H9 (cell line): ENCODE data around the gene FUT4. TPM values are rescaled to one million over a fixed set of nuclear protein-coding genes. Genes with fewer than 3 reads are reported as not detected.

Experiments
- DNase-seq: peaks from one replicate; pipeline ENCODE4 v3.0.0-alpha.2; 2017
- H2AFZ ChIP-seq: one replicate; pipeline ENCODE4 v1.6.1; 2013; ENCODE audit warnings: mild to moderate bottlenecking, low read length, control low read depth, moderate library complexity
- H2AK5ac ChIP-seq: 2 replicates; pipeline ENCODE4 v1.6.1; 2013; ENCODE audit warnings: low read length, control low read depth, mixed read lengths; ENCODE audit not compliant: insufficient read length
- H2BK120ac ChIP-seq: one replicate; pipeline ENCODE4 v1.6.1; 2013; ENCODE audit warnings: low read depth, mild to moderate bottlenecking, low read length, control low read depth, inconsistent platforms; ENCODE audit not compliant: poor library complexity, severe bottlenecking
- H2BK12ac ChIP-seq: 2 replicates; pipeline ENCODE4 v1.6.1; 2013; ENCODE audit warnings: low read length, control low read depth, mixed read lengths, low read depth; ENCODE audit not compliant: insufficient read length
- H2BK15ac ChIP-seq: 2 replicates; pipeline ENCODE4 v1.6.1; 2013; ENCODE audit warnings: low read depth, low read length, control low read depth
- H2BK20ac ChIP-seq: one replicate; pipeline ENCODE4 v1.6.1; 2013; ENCODE audit warnings: low read depth, mild to moderate bottlenecking, low read length, control low read depth, inconsistent platforms; ENCODE audit not compliant: poor library complexity, severe bottlenecking
- H2BK5ac ChIP-seq: 2 replicates; pipeline ENCODE4 v1.6.1; 2013; ENCODE audit warnings: low read length, control low read depth, mixed read lengths; ENCODE audit not compliant: insufficient read length
- H3K14ac ChIP-seq: 2 replicates; pipeline ENCODE4 v1.6.1; 2013; ENCODE audit warnings: low read length, control low read depth; ENCODE audit not compliant: insufficient read depth
- H3K18ac ChIP-seq: 2 replicates; pipeline ENCODE4 v1.6.1; 2013; ENCODE audit warnings: low read depth, mild to moderate bottlenecking, mixed read lengths, low read length, control low read depth; ENCODE audit not compliant: insufficient read length
- H3K23ac ChIP-seq: 2 replicates; pipeline ENCODE4 v1.6.1; 2013; ENCODE audit warnings: low read length, control low read depth, mixed read lengths, low read depth; ENCODE audit not compliant: insufficient read length
- H3K23me2 ChIP-seq: 2 replicates; pipeline ENCODE4 v1.6.1; 2013; ENCODE audit warnings: low read depth, mild to moderate bottlenecking, mixed read lengths, low read length, control low read depth; ENCODE audit not compliant: insufficient read length, poor library complexity, severe bottlenecking
- H3K27ac ChIP-seq: 2 replicates; pipeline ENCODE4 v1.5.1; 2013; ENCODE audit warnings: low read length, control low read depth, mixed read lengths, low read depth; ENCODE audit not compliant: insufficient read length
- H3K27me3 ChIP-seq: 2 replicates; pipeline ENCODE4 v1.6.1; 2013; ENCODE audit warnings: low read length, control low read depth, inconsistent platforms; ENCODE audit not compliant: insufficient read depth
- H3K4ac ChIP-seq: 2 replicates; pipeline ENCODE4 v1.6.1; 2013; ENCODE audit warnings: low read depth, mild to moderate bottlenecking, control low read depth, inconsistent platforms, low read length, moderate library complexity
- H3K4me1 ChIP-seq: 2 replicates; pipeline ENCODE4 v1.6.1; 2013; ENCODE audit warnings: low read length, control low read depth, inconsistent platforms; ENCODE audit not compliant: insufficient read depth
- H3K4me2 ChIP-seq: 2 replicates; pipeline ENCODE4 v1.6.1; 2013; ENCODE audit warnings: low read length, control low read depth, mixed read lengths; ENCODE audit not compliant: insufficient read length, insufficient read depth
- H3K56ac ChIP-seq: 2 replicates; pipeline ENCODE4 v1.6.1; 2013; ENCODE audit warnings: low read depth, mild to moderate bottlenecking, mixed read lengths, low read length, control low read depth; ENCODE audit not compliant: insufficient read length
- H3K79me1 ChIP-seq: 2 replicates; pipeline ENCODE4 v1.6.1; 2013; ENCODE audit warnings: low read depth, mild to moderate bottlenecking, moderate library complexity, low read length, control low read depth, inconsistent platforms; ENCODE audit not compliant: insufficient read depth, poor library complexity, severe bottlenecking
- H3K79me2 ChIP-seq: 2 replicates; pipeline ENCODE4 v1.6.1; 2013; ENCODE audit warnings: low read length, control low read depth, inconsistent platforms; ENCODE audit not compliant: insufficient read depth
- H3K9ac ChIP-seq: 2 replicates; pipeline ENCODE4 v1.6.1; 2013; ENCODE audit warnings: low read length, control low read depth, mixed read lengths; ENCODE audit not compliant: insufficient read length; ENCODE audit errors: extremely low read depth
- H3K9me3 ChIP-seq: one replicate; pipeline ENCODE4 v1.6.1; 2013; ENCODE audit warnings: low read depth, low read length, inconsistent platforms; ENCODE audit not compliant: control insufficient read depth
- H3T11ph ChIP-seq: one replicate; pipeline ENCODE4 v1.6.1; 2013; ENCODE audit warnings: mild to moderate bottlenecking, low read length, control low read depth, inconsistent platforms
- H4K20me1 ChIP-seq: one replicate; pipeline ENCODE4 v1.6.1; 2013; ENCODE audit not compliant: control insufficient read depth, insufficient read length, insufficient read depth
- H4K5ac ChIP-seq: 2 replicates; pipeline ENCODE4 v1.6.1; 2013; ENCODE audit warnings: low read depth, mild to moderate bottlenecking, mixed read lengths, low read length, control low read depth; ENCODE audit not compliant: insufficient read length
- H4K8ac ChIP-seq: replicated peaks from 2 replicates; pipeline ENCODE4 v1.6.1; 2013; ENCODE audit warnings: low read length, control low read depth, mixed read lengths, low read depth; ENCODE audit not compliant: insufficient read length
- H4K91ac ChIP-seq: 2 replicates; pipeline ENCODE4 v1.6.1; 2013; ENCODE audit warnings: low read depth, mild to moderate bottlenecking, moderate library complexity, mixed read lengths, low read length, control low read depth; ENCODE audit not compliant: insufficient read length
- H3K27ac Mint-ChIP-seq, 3 experiments: 2 replicates in 2 of 3; 3 replicates in 1 of 3; pipeline ENCODE4 v1.8.0; 2020 to 2021; ENCODE audit warnings: mixed read lengths in 3 of 3, mild to moderate bottlenecking in 1 of 3, moderate library complexity in 1 of 3
- H3K27me3 Mint-ChIP-seq: 2 replicates; pipeline ENCODE4 v1.8.0; 2021; ENCODE audit warnings: low read depth, mild to moderate bottlenecking, moderate library complexity, mixed read lengths
- H3K36me3 Mint-ChIP-seq, 3 experiments: 2 replicates in 2 of 3; 3 replicates in 1 of 3; pipeline ENCODE4 v1.8.0; 2020 to 2021; ENCODE audit warnings: low read depth in 3 of 3, mixed read lengths in 3 of 3; ENCODE audit not compliant: insufficient read depth in 1 of 3
- H3K4me1 Mint-ChIP-seq, 2 experiments: 2 replicates each; pipeline ENCODE4 v1.8.0; 2020; ENCODE audit warnings: mixed read lengths in 2 of 2
- H3K4me3 Mint-ChIP-seq, 2 experiments: 2 replicates in 1 of 2; 3 replicates in 1 of 2; pipeline ENCODE4 v1.8.0; 2020 to 2021; ENCODE audit warnings: mild to moderate bottlenecking in 2 of 2, mixed read lengths in 2 of 2, moderate library complexity in 1 of 2
- H3K9me3 Mint-ChIP-seq, 2 experiments: 2 replicates in 1 of 2; 3 replicates in 1 of 2; pipeline ENCODE4 v1.8.0; 2020; ENCODE audit warnings: mild to moderate bottlenecking in 2 of 2, mixed read lengths in 2 of 2, moderate library complexity in 1 of 2
- WGBS: extraction: QIAGEN DNeasy Blood & Tissue Kit; methylation state at CpG from one replicate; pipeline ENCODE4 v1.1.7; 2013; ENCODE audit warnings: missing lambda C conversion rate, low lambda C conversion rate, mixed read lengths; ENCODE audit not compliant: insufficient read length; ENCODE audit errors: extremely low coverage; 5-methylcytosine and 5-hydroxymethylcytosine counted together
- total RNA-seq: library from RNA; stranded (reverse); gene quantifications from 2 replicates; pipeline ENCODE4 v1.2.1, GENCODE V29; 2021
- TF ChIP-seq, protein P1 (sequence below): fragments of 200-600 bp; sonication (generic); conservative IDR thresholded peaks from 3 replicates; pipeline ENCODE4 v1.8.0; 2021; ENCODE audit warnings: antibody characterized with exemption, mild to moderate bottlenecking

Gene FUT4
- total RNA-seq, 1 experiment from 2014 or later = 5.3 TPM

DNA sequence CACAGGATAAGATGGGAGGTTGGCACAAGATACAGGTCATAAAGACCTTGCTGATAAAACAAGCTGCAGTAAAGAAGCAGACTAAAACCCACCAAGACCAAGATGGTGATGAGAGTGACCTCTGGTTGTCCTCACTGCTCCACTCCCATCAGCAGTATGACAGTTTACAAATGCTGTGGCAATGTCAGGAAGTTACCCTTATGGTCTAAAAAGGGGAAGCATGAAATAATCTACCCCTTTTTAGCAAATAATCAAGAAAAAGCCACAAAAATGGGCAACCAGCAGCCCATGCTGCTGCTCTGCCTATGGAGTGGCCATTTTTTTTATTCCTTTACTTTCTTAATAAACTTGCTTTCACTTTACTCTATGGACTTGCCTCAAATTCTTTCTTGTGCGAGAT, 14.7 kb downstream of the FUT4 start:
- no peak overlapping the region for H2BK120ac ChIP-seq
- H3K9me3 ChIP-seq = no peaks in the 10 kb centered on the region
- no peak overlapping the region for H4K91ac ChIP-seq
- no peak overlapping the region for H3K9ac ChIP-seq
- H2BK15ac ChIP-seq = no peak overlapping the region
- Mint-ChIP-seq H3K4me3 (no peak overlapping the region), H3K36me3 (no peaks in the 10 kb centered on the region), H3K27me3 (no peaks in the 10 kb centered on the region), H3K4me1 (peaks cover 5 to 6% of the 10 kb centered on the region in 2 experiments), H3K9me3 (no peaks in the 10 kb centered on the region), H3K27ac (no peak overlapping the region)
- H3K56ac ChIP-seq = no peak overlapping the region
- H3K18ac ChIP-seq = no peak overlapping the region
- no peaks in the 10 kb centered on the region for H3K79me1 ChIP-seq
- no peak overlapping the region for H2BK20ac ChIP-seq
- WGBS = no CpG with 5 or more reads among the region's 1 CpG
- H2AK5ac ChIP-seq = no peak overlapping the region
- no peaks in the 10 kb centered on the region for H3K79me2 ChIP-seq
- H3K27me3 ChIP-seq = no peaks in the 10 kb centered on the region
- no peaks in the 10 kb centered on the region for H4K20me1 ChIP-seq
- H3K4ac ChIP-seq = no peak overlapping the region
- no peak overlapping the region for H3K4me2 ChIP-seq
- no peak for DNase-seq
- H4K8ac ChIP-seq = no peak overlapping the region
- H3K23ac ChIP-seq = no peak overlapping the region
- TF ChIP-seq, protein P1, sequence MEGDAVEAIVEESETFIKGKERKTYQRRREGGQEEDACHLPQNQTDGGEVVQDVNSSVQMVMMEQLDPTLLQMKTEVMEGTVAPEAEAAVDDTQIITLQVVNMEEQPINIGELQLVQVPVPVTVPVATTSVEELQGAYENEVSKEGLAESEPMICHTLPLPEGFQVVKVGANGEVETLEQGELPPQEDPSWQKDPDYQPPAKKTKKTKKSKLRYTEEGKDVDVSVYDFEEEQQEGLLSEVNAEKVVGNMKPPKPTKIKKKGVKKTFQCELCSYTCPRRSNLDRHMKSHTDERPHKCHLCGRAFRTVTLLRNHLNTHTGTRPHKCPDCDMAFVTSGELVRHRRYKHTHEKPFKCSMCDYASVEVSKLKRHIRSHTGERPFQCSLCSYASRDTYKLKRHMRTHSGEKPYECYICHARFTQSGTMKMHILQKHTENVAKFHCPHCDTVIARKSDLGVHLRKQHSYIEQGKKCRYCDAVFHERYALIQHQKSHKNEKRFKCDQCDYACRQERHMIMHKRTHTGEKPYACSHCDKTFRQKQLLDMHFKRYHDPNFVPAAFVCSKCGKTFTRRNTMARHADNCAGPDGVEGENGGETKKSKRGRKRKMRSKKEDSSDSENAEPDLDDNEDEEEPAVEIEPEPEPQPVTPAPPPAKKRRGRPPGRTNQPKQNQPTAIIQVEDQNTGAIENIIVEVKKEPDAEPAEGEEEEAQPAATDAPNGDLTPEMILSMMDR = no peak
- H3K27ac ChIP-seq = no peak overlapping the region
- no peak overlapping the region for H2BK12ac ChIP-seq
- H2BK5ac ChIP-seq = no peak overlapping the region
- H4K5ac ChIP-seq = no peak overlapping the region
- H3K14ac ChIP-seq = no peak overlapping the region
- H3T11ph ChIP-seq = no peak overlapping the region
- H2AFZ ChIP-seq = no peak overlapping the region
- no peaks in the 10 kb centered on the region for H3K4me1 ChIP-seq
- no peaks in the 10 kb centered on the region for H3K23me2 ChIP-seq
